Nephron (organoid): ENCODE measurements around the gene ATP2C1.

Source experiments
- H3K27ac Mint-ChIP-seq, 3 experiments: 2 replicates each; pipeline ENCODE4 v1.8.0; 2020; ENCODE audit warnings: mixed read lengths in 3 of 3, mild to moderate bottlenecking in 2 of 3, moderate library complexity in 1 of 3
- H3K27me3 Mint-ChIP-seq: 2 replicates; pipeline ENCODE4 v1.8.0; 2021; ENCODE audit warnings: low read depth, mild to moderate bottlenecking, moderate library complexity, mixed read lengths
- H3K36me3 Mint-ChIP-seq: 2 replicates; pipeline ENCODE4 v1.8.0; 2020; ENCODE audit warnings: low read depth, mixed read lengths
- H3K4me1 Mint-ChIP-seq: 2 replicates; pipeline ENCODE4 v1.8.0; 2020; ENCODE audit warnings: mixed read lengths
- H3K4me3 Mint-ChIP-seq, 3 experiments: 2 replicates each; pipeline ENCODE4 v1.8.0; 2020; ENCODE audit warnings: mild to moderate bottlenecking in 3 of 3, mixed read lengths in 3 of 3, moderate library complexity in 2 of 3
- H3K9me3 Mint-ChIP-seq: 2 replicates; pipeline ENCODE4 v1.8.0; 2020; ENCODE audit warnings: mixed read lengths
- CTCF ChIP-seq, 3 experiments: fragments of 200-600 bp; sonication (generic); IDR thresholded peaks; one replicate each; pipeline ENCODE4 v1.5.0; 2021; ENCODE audit warnings: antibody characterized with exemption in 3 of 3; ENCODE audit not compliant: unreplicated experiment in 3 of 3

The ATP2C1 gene

DNA sequence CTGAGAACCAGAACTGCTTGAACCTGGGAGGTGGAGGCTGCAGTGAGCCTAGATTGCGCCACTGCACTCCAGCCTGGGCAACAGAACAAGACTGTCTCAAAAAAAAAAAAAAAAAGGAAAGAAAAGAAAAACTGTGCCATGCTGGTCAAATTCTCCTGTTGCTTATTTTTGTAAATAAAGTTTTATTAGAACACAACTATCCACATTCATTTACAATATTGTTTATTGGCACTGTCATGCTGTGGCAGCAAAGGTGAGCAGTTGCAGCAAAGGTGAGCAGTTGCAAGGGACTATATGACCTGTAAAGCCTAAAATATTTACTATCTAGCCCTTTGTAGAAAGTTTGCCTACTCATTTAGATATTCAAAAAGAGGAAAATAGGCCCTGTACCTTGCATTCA lies 114.4 kb downstream of the ATP2C1 start:
- Mint-ChIP-seq H3K36me3 (peaks cover 58% of the 10 kb centered on the region), H3K9me3 (no peaks in the 10 kb centered on the region), H3K27ac (no peak overlapping the region), H3K4me1 (no peaks in the 10 kb centered on the region), H3K4me3 (no peak overlapping the region), H3K27me3 (no peaks in the 10 kb centered on the region)
- no peak for TF ChIP-seq CTCF (IDR thresholded peaks at IDR 0.05; ENCODE audit: unreplicated experiment in 3 of 3)

DNA sequence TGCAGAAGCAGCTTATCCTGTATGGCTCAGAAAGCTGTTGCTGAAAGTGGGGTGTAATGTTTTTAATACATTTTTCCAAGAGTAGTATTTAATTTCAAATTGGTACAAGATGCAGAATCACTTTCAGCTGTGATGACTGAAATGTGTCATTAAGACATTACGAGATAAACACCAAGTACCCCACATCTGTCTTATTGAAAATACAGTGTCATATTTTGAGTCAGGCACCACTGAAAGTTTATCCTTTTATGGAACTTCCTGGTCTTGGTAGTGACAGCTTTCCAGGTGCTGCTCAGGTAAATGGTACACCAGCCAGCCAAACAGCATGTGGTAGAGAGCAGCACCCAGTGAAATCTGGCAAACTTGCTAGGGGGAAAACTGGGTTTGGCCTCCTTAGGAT lies 115.8 kb downstream of the ATP2C1 start:
- H3K27ac Mint-ChIP-seq: no peak overlapping the region
- no peaks in the 10 kb centered on the region for H3K4me1 Mint-ChIP-seq
- peaks cover 54% of the 10 kb centered on the region for H3K36me3 Mint-ChIP-seq
- TF ChIP-seq CTCF (IDR thresholded peaks at IDR 0.05; ENCODE audit: unreplicated experiment in 3 of 3): no peak
- no peaks in the 10 kb centered on the region for H3K27me3 Mint-ChIP-seq
- no peak overlapping the region for H3K4me3 Mint-ChIP-seq
- no peaks in the 10 kb centered on the region for H3K9me3 Mint-ChIP-seq

DNA sequence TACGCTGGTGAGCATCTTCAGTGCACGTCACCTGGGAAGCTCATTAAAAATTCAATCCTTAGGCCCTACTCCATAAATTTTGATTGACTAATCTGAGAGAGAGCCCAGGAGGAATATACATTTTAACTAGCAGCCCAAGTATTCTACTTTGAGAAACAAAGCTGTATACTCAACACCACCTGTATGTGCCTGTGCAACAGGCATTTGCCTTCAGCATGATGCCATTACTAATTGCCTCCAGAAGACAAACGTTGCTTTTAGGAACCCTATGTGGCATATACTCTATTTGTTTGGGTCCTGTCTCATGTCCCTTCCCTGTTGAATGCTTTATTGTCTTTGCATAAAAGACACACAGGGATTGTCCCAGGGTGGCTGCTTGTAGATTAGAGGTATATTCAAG lies 125.1 kb downstream of the ATP2C1 start:
- TF ChIP-seq CTCF (IDR thresholded peaks at IDR 0.05; ENCODE audit: unreplicated experiment in 3 of 3): no peak
- H3K9me3 Mint-ChIP-seq: no peaks in the 10 kb centered on the region
- H3K27me3 Mint-ChIP-seq: no peaks in the 10 kb centered on the region
- no peak overlapping the region for H3K27ac Mint-ChIP-seq
- H3K36me3 Mint-ChIP-seq: peaks cover 32% of the 10 kb centered on the region
- H3K4me3 Mint-ChIP-seq: no peak overlapping the region
- peaks cover 20% of the 10 kb centered on the region for H3K4me1 Mint-ChIP-seq

- no peak overlapping the region for H3K4me3 Mint-ChIP-seq
- no peak overlapping the region for H3K27ac Mint-ChIP-seq
- H3K4me1 Mint-ChIP-seq: peaks cover 29% of the 10 kb centered on the region
- H3K9me3 Mint-ChIP-seq: no peaks in the 10 kb centered on the region
- no peak for TF ChIP-seq CTCF (IDR thresholded peaks at IDR 0.05; ENCODE audit: unreplicated experiment in 3 of 3)
- H3K27me3 Mint-ChIP-seq: no peaks in the 10 kb centered on the region
- H3K36me3 Mint-ChIP-seq: peaks cover 37% of the 10 kb centered on the region
These were observed 126.3 kb downstream of the ATP2C1 start for GRCh38 chr3:131020122-131020693.

- Mint-ChIP-seq H3K9me3 (no peaks in the 10 kb centered on the region), H3K36me3 (peaks cover 28% of the 10 kb centered on the region), H3K4me3 (peak overlapping the region; percentile 88 to 93 (median 91)), H3K27me3 (no peaks in the 10 kb centered on the region), H3K4me1 (peaks cover 39% of the 10 kb centered on the region), H3K27ac (peak overlapping the region; percentile 82 to 94 (median 92))
- TF ChIP-seq CTCF (IDR thresholded peaks at IDR 0.05; ENCODE audit: unreplicated experiment in 3 of 3): no peak
These were observed 131.7 kb downstream of the ATP2C1 start for GRCh38 chr3:131025539-131025938.
